Transverse colon (tissue), 4 donors: ENCODE results near the gene C19orf25.

Experiments
- EP300 ChIP-seq: sonication (generic); formaldehyde crosslinking; IDR thresholded peaks from one replicate; pipeline ENCODE4 v1.6.1; 2017; ENCODE audit warnings: antibody characterized with exemption, low read depth
- POLR2A ChIP-seq: fragments of 450-650 bp; IDR thresholded peaks from one replicate; pipeline ENCODE4 v1.6.1; 2016; ENCODE audit warnings: antibody characterized with exemption, mild to moderate bottlenecking, moderate library complexity
- POLR2AphosphoS5 ChIP-seq, 3 donors: sonication (generic); formaldehyde crosslinking; IDR thresholded peaks; one replicate each; pipeline ENCODE4 v1.6.1; 2016; ENCODE audit warnings: antibody characterized with exemption in 3 of 3
- TF ChIP-seq, protein P1 (sequence below), 5 experiments: fragments of 200-600 bp in 3 of 5; fragments of 450-650 bp in 2 of 5; sonication (generic) in 3 of 5; IDR thresholded peaks; 1 replicate in 2 of 5; 2 replicates in 3 of 5; pipeline ENCODE4 v1.5.1; 2016 to 2017; ENCODE audit warnings: antibody characterized with exemption in 5 of 5, inconsistent platforms in 3 of 5, mild to moderate bottlenecking in 2 of 5, moderate library complexity in 1 of 5

DNA sequence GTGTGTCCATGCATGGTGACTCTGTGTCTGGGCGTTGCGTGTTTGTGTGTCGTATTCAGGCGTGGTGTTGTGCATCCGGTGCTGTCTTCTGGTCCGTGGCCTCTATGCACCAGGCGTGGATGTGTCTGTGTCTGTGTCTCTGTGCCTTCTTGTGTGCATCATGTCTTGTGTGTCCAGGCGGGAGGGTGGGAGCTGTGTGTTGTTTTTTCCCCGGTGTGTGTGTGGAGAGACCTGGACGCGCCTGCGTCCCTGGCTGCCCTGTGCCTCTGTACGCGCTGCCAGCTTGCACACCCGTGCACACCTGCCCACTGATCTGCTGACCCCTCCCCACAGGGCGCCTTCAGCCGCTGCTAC, 45.9 kb upstream of the C19orf25 start:
- TF ChIP-seq, protein P1, sequence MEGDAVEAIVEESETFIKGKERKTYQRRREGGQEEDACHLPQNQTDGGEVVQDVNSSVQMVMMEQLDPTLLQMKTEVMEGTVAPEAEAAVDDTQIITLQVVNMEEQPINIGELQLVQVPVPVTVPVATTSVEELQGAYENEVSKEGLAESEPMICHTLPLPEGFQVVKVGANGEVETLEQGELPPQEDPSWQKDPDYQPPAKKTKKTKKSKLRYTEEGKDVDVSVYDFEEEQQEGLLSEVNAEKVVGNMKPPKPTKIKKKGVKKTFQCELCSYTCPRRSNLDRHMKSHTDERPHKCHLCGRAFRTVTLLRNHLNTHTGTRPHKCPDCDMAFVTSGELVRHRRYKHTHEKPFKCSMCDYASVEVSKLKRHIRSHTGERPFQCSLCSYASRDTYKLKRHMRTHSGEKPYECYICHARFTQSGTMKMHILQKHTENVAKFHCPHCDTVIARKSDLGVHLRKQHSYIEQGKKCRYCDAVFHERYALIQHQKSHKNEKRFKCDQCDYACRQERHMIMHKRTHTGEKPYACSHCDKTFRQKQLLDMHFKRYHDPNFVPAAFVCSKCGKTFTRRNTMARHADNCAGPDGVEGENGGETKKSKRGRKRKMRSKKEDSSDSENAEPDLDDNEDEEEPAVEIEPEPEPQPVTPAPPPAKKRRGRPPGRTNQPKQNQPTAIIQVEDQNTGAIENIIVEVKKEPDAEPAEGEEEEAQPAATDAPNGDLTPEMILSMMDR (IDR thresholded peaks at IDR 0.05): no peak
- TF ChIP-seq EP300 (no peak), POLR2A (no peak), POLR2AphosphoS5 (IDR thresholded peaks at IDR 0.05) (no peak)
